ENCODE data around the gene SMARCD3.

DNA sequence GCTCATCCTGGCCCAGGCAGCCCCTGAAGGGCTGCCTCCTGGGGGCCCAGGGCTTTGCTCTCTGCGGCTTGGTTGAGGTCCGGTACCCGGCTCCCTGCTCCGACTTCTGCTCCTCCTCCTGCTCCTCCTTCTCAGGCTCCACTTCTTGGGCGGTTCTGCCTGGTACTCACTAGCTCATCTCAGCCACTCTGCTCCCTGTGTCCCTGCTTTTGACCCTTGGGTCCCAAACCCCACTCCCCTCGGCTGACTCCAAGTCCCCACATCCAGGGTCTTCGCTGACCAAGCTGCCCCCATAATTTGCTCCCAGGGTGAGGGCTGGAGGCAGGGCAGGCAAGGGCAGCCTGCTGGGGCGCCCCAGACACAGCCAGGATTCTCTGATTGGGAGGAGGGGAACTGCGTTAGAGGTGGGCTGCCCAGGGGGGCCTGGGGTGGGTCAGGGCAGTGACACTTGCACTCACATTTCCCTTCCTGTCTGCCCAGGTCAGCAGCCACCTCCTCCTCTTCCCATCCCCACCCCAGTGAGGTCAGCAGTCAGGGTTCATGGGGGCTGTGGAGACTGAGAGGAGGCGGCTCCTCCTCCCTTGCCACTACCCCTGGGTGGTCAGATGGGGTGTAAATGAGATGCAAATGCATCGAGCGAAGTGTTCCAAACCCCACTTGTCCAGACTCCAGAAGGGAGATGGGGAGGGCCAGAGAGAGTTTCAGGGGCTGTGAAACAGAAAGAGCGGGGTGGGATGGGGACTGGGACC, 2.2 kb downstream of the SMARCD3 start:
- TF ChIP-seq, protein P1, sequence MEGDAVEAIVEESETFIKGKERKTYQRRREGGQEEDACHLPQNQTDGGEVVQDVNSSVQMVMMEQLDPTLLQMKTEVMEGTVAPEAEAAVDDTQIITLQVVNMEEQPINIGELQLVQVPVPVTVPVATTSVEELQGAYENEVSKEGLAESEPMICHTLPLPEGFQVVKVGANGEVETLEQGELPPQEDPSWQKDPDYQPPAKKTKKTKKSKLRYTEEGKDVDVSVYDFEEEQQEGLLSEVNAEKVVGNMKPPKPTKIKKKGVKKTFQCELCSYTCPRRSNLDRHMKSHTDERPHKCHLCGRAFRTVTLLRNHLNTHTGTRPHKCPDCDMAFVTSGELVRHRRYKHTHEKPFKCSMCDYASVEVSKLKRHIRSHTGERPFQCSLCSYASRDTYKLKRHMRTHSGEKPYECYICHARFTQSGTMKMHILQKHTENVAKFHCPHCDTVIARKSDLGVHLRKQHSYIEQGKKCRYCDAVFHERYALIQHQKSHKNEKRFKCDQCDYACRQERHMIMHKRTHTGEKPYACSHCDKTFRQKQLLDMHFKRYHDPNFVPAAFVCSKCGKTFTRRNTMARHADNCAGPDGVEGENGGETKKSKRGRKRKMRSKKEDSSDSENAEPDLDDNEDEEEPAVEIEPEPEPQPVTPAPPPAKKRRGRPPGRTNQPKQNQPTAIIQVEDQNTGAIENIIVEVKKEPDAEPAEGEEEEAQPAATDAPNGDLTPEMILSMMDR (IDR thresholded peaks at IDR 0.05): no peak
- TF ChIP-seq POLR2A (IDR thresholded peaks at IDR 0.05): no peak

All from prostate gland (tissue), 2 donors.